ENCODE data around the gene ZNF564.
A peak's percentile ranks its signal among the peaks of the same experiment; 100 is the strongest.

ZNF564 gene

GRCh38 chr19:12551060-12551832 lies at the start of gene ZNF564:
Gene ZNF564, minus strand, starts transcription at chr19:12551482. Its CDS starts 150 bp downstream, at chr19:12551332.
- H3K9ac ChIP-seq (ENCODE audit: insufficient read length, low read depth), result peak within 1 kb of the TSS; percentile 90
- H3K9me3 ChIP-seq (ENCODE audit: insufficient read depth, low read length), result no peaks in the 10 kb centered on the region
- peak within 1 kb of the TSS; percentile 78 for H3K4me3 ChIP-seq (ENCODE audit: insufficient read length, low read depth)
- H3K36me3 ChIP-seq (ENCODE audit: insufficient read depth, insufficient read length, low read length), result peaks cover 20% of the 10 kb centered on the region
- H3K4me1 ChIP-seq (ENCODE audit: insufficient read depth, insufficient read length), result no peaks in the 10 kb centered on the region
- no peaks in the 10 kb centered on the region for H3K27me3 ChIP-seq (ENCODE audit: insufficient read depth, insufficient read length)
- peak; percentile 99 for DNase-seq (ENCODE audit: low read depth, low spot score)
- TF ChIP-seq SUZ12 (IDR thresholded peaks at IDR 0.05; ENCODE audit: extremely low read depth, insufficient read depth, insufficient read length), result no peak

GRCh38 chr19:12597594-12597993 lies 46.3 kb upstream of the ZNF564 start:
- H3K4me3 ChIP-seq (ENCODE audit: insufficient read length, low read depth), result no peak overlapping the region
- H3K4me1 ChIP-seq (ENCODE audit: insufficient read depth, insufficient read length), result peaks cover 6% of the 10 kb centered on the region
- no peak for TF ChIP-seq ZNF274 (IDR thresholded peaks at IDR 0.05; ENCODE audit: low read depth, low read length)
- no peak for TF ChIP-seq YY1 (IDR thresholded peaks at IDR 0.05; ENCODE audit: insufficient read depth, insufficient read length)
- TF ChIP-seq SUZ12 (IDR thresholded peaks at IDR 0.05; ENCODE audit: extremely low read depth, insufficient read depth, insufficient read length), result no peak
- H3K9ac ChIP-seq (ENCODE audit: insufficient read length, low read depth), result no peak overlapping the region
- H3K36me3 ChIP-seq (ENCODE audit: insufficient read depth, insufficient read length, low read length), result peaks cover 20% of the 10 kb centered on the region
- no peak for DNase-seq (ENCODE audit: low read depth, low spot score)
- no peaks in the 10 kb centered on the region for H3K9me3 ChIP-seq (ENCODE audit: insufficient read depth, low read length)
- H3K27me3 ChIP-seq (ENCODE audit: insufficient read depth, insufficient read length), result no peaks in the 10 kb centered on the region

GRCh38 chr19:12596927-12597548 lies 45.8 kb upstream of the ZNF564 start:
- H3K9me3 ChIP-seq (ENCODE audit: insufficient read depth, low read length), result no peaks in the 10 kb centered on the region
- H3K4me1 ChIP-seq (ENCODE audit: insufficient read depth, insufficient read length), result peaks cover 6% of the 10 kb centered on the region
- H3K27me3 ChIP-seq (ENCODE audit: insufficient read depth, insufficient read length), result no peaks in the 10 kb centered on the region
- no peak for TF ChIP-seq ZNF274 (IDR thresholded peaks at IDR 0.05; ENCODE audit: low read depth, low read length)
- no peak for TF ChIP-seq SUZ12 (IDR thresholded peaks at IDR 0.05; ENCODE audit: extremely low read depth, insufficient read depth, insufficient read length)
- TF ChIP-seq YY1 (IDR thresholded peaks at IDR 0.05; ENCODE audit: insufficient read depth, insufficient read length), result no peak
- peak overlapping the region; percentile 40 for H3K4me3 ChIP-seq (ENCODE audit: insufficient read length, low read depth)
- DNase-seq (ENCODE audit: low read depth, low spot score), result peak; percentile 44
- H3K9ac ChIP-seq (ENCODE audit: insufficient read length, low read depth), result peak overlapping the region; percentile 70
- peaks cover 14% of the 10 kb centered on the region for H3K36me3 ChIP-seq (ENCODE audit: insufficient read depth, insufficient read length, low read length)

GRCh38 chr19:12596485-12596884 lies 45.2 kb upstream of the ZNF564 start:
- H3K9ac ChIP-seq (ENCODE audit: insufficient read length, low read depth), result peak overlapping the region; percentile 70
- DNase-seq (ENCODE audit: low read depth, low spot score), result no peak
- H3K36me3 ChIP-seq (ENCODE audit: insufficient read depth, insufficient read length, low read length), result peaks cover 14% of the 10 kb centered on the region
- peak overlapping the region; percentile 40 for H3K4me3 ChIP-seq (ENCODE audit: insufficient read length, low read depth)
- no peaks in the 10 kb centered on the region for H3K9me3 ChIP-seq (ENCODE audit: insufficient read depth, low read length)
- peaks cover 6% of the 10 kb centered on the region for H3K4me1 ChIP-seq (ENCODE audit: insufficient read depth, insufficient read length)
- TF ChIP-seq YY1 (IDR thresholded peaks at IDR 0.05; ENCODE audit: insufficient read depth, insufficient read length) (no peak), ZNF274 (IDR thresholded peaks at IDR 0.05; ENCODE audit: low read depth, low read length) (no peak), SUZ12 (IDR thresholded peaks at IDR 0.05; ENCODE audit: extremely low read depth, insufficient read depth, insufficient read length) (no peak)
- no peaks in the 10 kb centered on the region for H3K27me3 ChIP-seq (ENCODE audit: insufficient read depth, insufficient read length)

GRCh38 chr19:12581100-12581499 lies 29.8 kb upstream of the ZNF564 start:
- no peak overlapping the region for H3K4me3 ChIP-seq (ENCODE audit: insufficient read length, low read depth)
- H3K27me3 ChIP-seq (ENCODE audit: insufficient read depth, insufficient read length), result no peaks in the 10 kb centered on the region
- peaks cover 62% of the 10 kb centered on the region for H3K9me3 ChIP-seq (ENCODE audit: insufficient read depth, low read length)
- H3K36me3 ChIP-seq (ENCODE audit: insufficient read depth, insufficient read length, low read length), result peaks cover 52% of the 10 kb centered on the region
- no peak for DNase-seq (ENCODE audit: low read depth, low spot score)
- no peaks in the 10 kb centered on the region for H3K4me1 ChIP-seq (ENCODE audit: insufficient read depth, insufficient read length)
- TF ChIP-seq ZNF274 (IDR thresholded peaks at IDR 0.05; ENCODE audit: low read depth, low read length) (peak; percentile 58), SUZ12 (IDR thresholded peaks at IDR 0.05; ENCODE audit: extremely low read depth, insufficient read depth, insufficient read length) (no peak)
- no peak overlapping the region for H3K9ac ChIP-seq (ENCODE audit: insufficient read length, low read depth)

GRCh38 chr19:12580180-12580694 lies 29.0 kb upstream of the ZNF564 start:
- no peak for DNase-seq (ENCODE audit: low read depth, low spot score)
- Histone ChIP-seq H3K4me3 (ENCODE audit: insufficient read length, low read depth) (no peak overlapping the region), H3K9ac (ENCODE audit: insufficient read length, low read depth) (no peak overlapping the region), H3K27me3 (ENCODE audit: insufficient read depth, insufficient read length) (no peaks in the 10 kb centered on the region), H3K4me1 (ENCODE audit: insufficient read depth, insufficient read length) (no peaks in the 10 kb centered on the region), H3K36me3 (ENCODE audit: insufficient read depth, insufficient read length, low read length) (peaks cover 57% of the 10 kb centered on the region), H3K9me3 (ENCODE audit: insufficient read depth, low read length) (peaks cover 70% of the 10 kb centered on the region)
- TF ChIP-seq YY1 (IDR thresholded peaks at IDR 0.05; ENCODE audit: insufficient read depth, insufficient read length), result no peak
- no peak for TF ChIP-seq SUZ12 (IDR thresholded peaks at IDR 0.05; ENCODE audit: extremely low read depth, insufficient read depth, insufficient read length)
- TF ChIP-seq ZNF274 (IDR thresholded peaks at IDR 0.05; ENCODE audit: low read depth, low read length), result no peak; the same call in 1 of the 2 replicates

GRCh38 chr19:12578641-12579040 lies 27.4 kb upstream of the ZNF564 start:
- DNase-seq (ENCODE audit: low read depth, low spot score), result no peak
- TF ChIP-seq ZNF274 (IDR thresholded peaks at IDR 0.05; ENCODE audit: low read depth, low read length), result no peak
- no peak for TF ChIP-seq YY1 (IDR thresholded peaks at IDR 0.05; ENCODE audit: insufficient read depth, insufficient read length)
- TF ChIP-seq SUZ12 (IDR thresholded peaks at IDR 0.05; ENCODE audit: extremely low read depth, insufficient read depth, insufficient read length), result no peak
- Histone ChIP-seq H3K4me3 (ENCODE audit: insufficient read length, low read depth) (no peak overlapping the region), H3K9me3 (ENCODE audit: insufficient read depth, low read length) (peaks cover 76% of the 10 kb centered on the region), H3K27me3 (ENCODE audit: insufficient read depth, insufficient read length) (no peaks in the 10 kb centered on the region), H3K4me1 (ENCODE audit: insufficient read depth, insufficient read length) (no peaks in the 10 kb centered on the region), H3K9ac (ENCODE audit: insufficient read length, low read depth) (no peak overlapping the region), H3K36me3 (ENCODE audit: insufficient read depth, insufficient read length, low read length) (peaks cover 58% of the 10 kb centered on the region)

Measured in NT2/D1 (cell line).